ENCODE results near the gene GRIA2. TPM values are rescaled to one million over a fixed set of nuclear protein-coding genes. Genes with fewer than 3 reads are reported as not detected.
"Not testable (repeated sequence)": the region's sequence is repeated elsewhere in the genome, so short reads cannot be mapped to it uniquely, and the experiment has no call there.

Gene GRIA2
- not detected in 2 replicates for total RNA-seq (2014; rRNA removed; shearing (Covaris generic))
- polyA plus RNA-seq (2016; fragmentation: Nextera tagmentation; extraction: Ambion mirVana) = not detected in 2 replicates

- Histone ChIP-seq H4K20me1 (ENCODE audit: insufficient read depth) (no peaks in the 10 kb centered on the region), H3K9me2 (ENCODE audit: insufficient read depth) (no peaks in the 10 kb centered on the region), H2AFZ (no peak within 1 kb of the TSS), H3K9ac (no peak within 1 kb of the TSS), H3K4me2 (ENCODE audit: unreplicated experiment) (peak within 1 kb of the TSS; percentile 56), H3K9me3 (ENCODE audit: low read depth) (no peaks in the 10 kb centered on the region), H3K27ac (no peak within 1 kb of the TSS), H3K36me3 (ENCODE audit: low read depth) (no peaks in the 10 kb centered on the region), H3K4me1 (ENCODE audit: insufficient read depth) (no peaks in the 10 kb centered on the region), H3K79me2 (ENCODE audit: insufficient read depth) (no peaks in the 10 kb centered on the region), H3F3A (ENCODE audit: insufficient read depth) (no peaks in the 10 kb centered on the region), H3K4me3 (peak within 1 kb of the TSS; percentile 66), H3K27me3 (replicated peaks; ENCODE audit: insufficient read depth) (peaks cover 63% of the 10 kb centered on the region)
- WGBS, 2 experiments (ENCODE audit: low coverage in 1 of 2, low lambda C conversion rate in 2 of 2, missing lambda C conversion rate in 2 of 2) = 4 to 6% methylated on average over 39 to 51 of the region's 57 CpGs
- in situ Hi-C loops (cut with MboI) = loop anchor here (25.0 kb wide), 1 partner anchor 942 kb away; the partner anchor contains the start of gene GASK1B
- peak; percentile 70 for DNase-seq
- TF ChIP-seq EZH2phosphoT487 (IDR thresholded peaks at IDR 0.05; ENCODE audit: insufficient read depth, low read depth) (no peak), EZH2 (IDR thresholded peaks at IDR 0.05; ENCODE audit: insufficient read depth, poor library complexity, severe bottlenecking) (no peak)
These were observed at the start of gene GRIA2 for GRCh38 chr4:157220371-157220881. TSS of gene GRIA2 (plus strand) at chr4:157220728. CDS start at chr4:157221043, 315 bp downstream.

DNA sequence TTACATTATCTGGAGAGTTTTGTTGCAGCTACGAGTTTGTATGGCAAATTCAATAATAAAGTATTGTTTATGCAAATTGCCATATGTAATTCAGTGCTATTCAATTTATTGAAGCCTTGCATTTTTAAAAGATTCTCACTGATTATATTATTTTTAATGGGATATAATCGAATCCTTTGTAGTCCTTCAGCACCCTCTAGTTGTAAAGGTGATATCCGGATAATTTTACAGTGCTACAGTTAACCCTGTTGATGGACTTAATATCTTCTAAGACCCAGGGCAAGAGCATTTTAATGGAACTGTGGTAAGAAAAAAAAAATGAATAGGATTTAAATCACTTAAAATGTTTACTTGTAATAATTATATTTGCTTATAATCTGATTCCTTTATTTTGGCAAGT, 48.5 kb upstream of the GRIA2 start:
- no peaks in the 10 kb centered on the region for H3F3A ChIP-seq (ENCODE audit: insufficient read depth)
- peak; percentile 33 for DNase-seq

DNA sequence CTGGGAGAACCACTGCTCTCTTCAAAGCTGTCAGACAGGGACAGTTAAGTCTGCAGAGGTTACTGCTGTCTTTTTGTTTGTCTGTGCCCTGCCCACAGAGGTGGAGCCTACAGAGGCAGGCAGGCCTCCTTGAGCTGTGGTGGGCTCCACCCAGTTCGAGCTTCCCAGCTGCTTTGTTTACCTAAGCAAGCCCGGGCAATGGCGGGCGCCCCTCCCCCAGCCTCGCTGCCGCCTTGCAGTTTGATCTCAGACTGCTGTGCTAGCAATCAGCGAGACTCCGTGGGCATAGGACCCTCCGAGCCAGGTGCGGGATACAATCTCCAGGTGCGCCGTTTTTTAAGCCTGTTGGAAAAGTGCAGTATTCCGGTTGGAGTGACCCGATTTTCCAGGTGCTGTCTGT, 40.3 kb upstream of the GRIA2 start:
- H3K9me3 ChIP-seq (ENCODE audit: low read depth); H3K27ac ChIP-seq; H3F3A ChIP-seq (ENCODE audit: insufficient read depth); DNase-seq; H3K9me2 ChIP-seq (ENCODE audit: insufficient read depth); H3K4me1 ChIP-seq (ENCODE audit: insufficient read depth); H3K36me3 ChIP-seq (ENCODE audit: low read depth); H3K4me3 ChIP-seq; H3K4me2 ChIP-seq (ENCODE audit: unreplicated experiment); H3K27me3 ChIP-seq (replicated peaks; ENCODE audit: insufficient read depth); H3K79me2 ChIP-seq (ENCODE audit: insufficient read depth); H2AFZ ChIP-seq; H4K20me1 ChIP-seq (ENCODE audit: insufficient read depth); in situ Hi-C loops (cut with MboI); H3K9ac ChIP-seq: not testable (repeated sequence)
- 81 to 83% methylated on average over 14 of the region's 14 CpGs for WGBS, 2 experiments (ENCODE audit: low coverage in 1 of 2, low lambda C conversion rate in 2 of 2, missing lambda C conversion rate in 2 of 2)

More for the DNA sequence above, 48.5 kb upstream of the GRIA2 start:
- no peak overlapping the region for H3K4me2 ChIP-seq (ENCODE audit: unreplicated experiment)
- H3K79me2 ChIP-seq (ENCODE audit: insufficient read depth) = no peaks in the 10 kb centered on the region
- TF ChIP-seq EZH2phosphoT487 (IDR thresholded peaks at IDR 0.05; ENCODE audit: insufficient read depth, low read depth) (no peak), EZH2 (IDR thresholded peaks at IDR 0.05; ENCODE audit: insufficient read depth, poor library complexity, severe bottlenecking) (no peak)
- no peaks in the 10 kb centered on the region for H3K9me3 ChIP-seq (ENCODE audit: low read depth)
- H3K4me3 ChIP-seq = no peak overlapping the region
- H3K9ac ChIP-seq = no peak overlapping the region
- H3K4me1 ChIP-seq (ENCODE audit: insufficient read depth) = no peaks in the 10 kb centered on the region
- WGBS, 2 experiments (ENCODE audit: low coverage in 1 of 2, low lambda C conversion rate in 2 of 2, missing lambda C conversion rate in 2 of 2) = 7 to 13% methylated on average over 3 of the region's 3 CpGs
- no peaks in the 10 kb centered on the region for H4K20me1 ChIP-seq (ENCODE audit: insufficient read depth)
- H3K27me3 ChIP-seq (replicated peaks; ENCODE audit: insufficient read depth) = no peaks in the 10 kb centered on the region
- no peak overlapping the region for H3K27ac ChIP-seq
- H3K9me2 ChIP-seq (ENCODE audit: insufficient read depth) = no peaks in the 10 kb centered on the region
- no peaks in the 10 kb centered on the region for H3K36me3 ChIP-seq (ENCODE audit: low read depth)
- in situ Hi-C loops (cut with MboI) = no loop called here
- H2AFZ ChIP-seq = no peak overlapping the region

DNA sequence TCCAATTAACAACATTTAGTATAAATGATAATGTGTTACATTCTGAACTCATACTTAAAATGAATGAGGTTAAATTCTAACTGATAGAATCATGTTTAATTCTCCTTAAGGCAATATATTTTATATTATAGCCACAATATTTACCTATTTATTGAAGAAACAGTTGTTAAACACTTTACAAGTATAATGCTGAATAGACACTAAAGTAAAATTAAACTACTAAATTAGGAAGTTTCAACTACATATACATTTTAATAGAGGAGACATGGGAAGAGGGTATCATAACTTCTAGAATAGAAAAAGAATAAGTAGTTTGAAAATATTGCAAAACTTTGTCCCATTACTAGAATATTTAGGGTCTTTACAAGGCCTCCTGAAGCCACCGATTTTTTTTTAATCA, 36.2 kb upstream of the GRIA2 start:
- DNase-seq = no peak
- Histone ChIP-seq H3K79me2 (ENCODE audit: insufficient read depth) (no peaks in the 10 kb centered on the region), H3K9me2 (ENCODE audit: insufficient read depth) (no peaks in the 10 kb centered on the region), H3K9ac (no peak overlapping the region), H3K4me3 (no peak overlapping the region), H3K4me1 (ENCODE audit: insufficient read depth) (no peaks in the 10 kb centered on the region), H4K20me1 (ENCODE audit: insufficient read depth) (no peaks in the 10 kb centered on the region), H3K36me3 (ENCODE audit: low read depth) (no peaks in the 10 kb centered on the region), H3K9me3 (ENCODE audit: low read depth) (no peaks in the 10 kb centered on the region), H3K27ac (no peak overlapping the region), H3K27me3 (replicated peaks; ENCODE audit: insufficient read depth) (no peaks in the 10 kb centered on the region), H3F3A (ENCODE audit: insufficient read depth) (no peaks in the 10 kb centered on the region), H3K4me2 (ENCODE audit: unreplicated experiment) (no peak overlapping the region), H2AFZ (no peak overlapping the region)
- TF ChIP-seq EZH2 (IDR thresholded peaks at IDR 0.05; ENCODE audit: insufficient read depth, poor library complexity, severe bottlenecking) = no peak
- TF ChIP-seq EZH2phosphoT487 (IDR thresholded peaks at IDR 0.05; ENCODE audit: insufficient read depth, low read depth) = no peak
- in situ Hi-C loops (cut with MboI) = no loop called here
- 32 to 33% methylated on average over 1 of the region's 1 CpG for WGBS, 2 experiments (ENCODE audit: low coverage in 1 of 2, low lambda C conversion rate in 2 of 2, missing lambda C conversion rate in 2 of 2)

DNA sequence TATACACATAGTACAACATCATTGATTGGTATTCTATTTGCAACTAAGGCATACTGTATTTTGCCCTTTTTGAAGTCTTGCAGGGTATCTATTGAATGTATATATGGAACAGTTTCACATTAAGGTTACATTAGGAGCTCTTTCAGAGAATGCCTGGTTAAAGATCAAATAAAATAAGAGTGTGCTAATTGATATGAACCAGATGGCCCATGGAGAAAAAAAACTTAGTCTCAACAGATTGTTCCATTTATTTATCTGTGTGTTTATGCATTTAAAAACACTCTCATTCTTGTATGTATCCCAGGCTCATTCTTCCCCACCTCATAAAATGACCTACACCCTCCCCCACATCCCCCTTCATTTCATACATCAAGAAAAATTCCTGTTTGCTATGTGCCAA, 35.2 kb upstream of the GRIA2 start:
- H3K9me2 ChIP-seq (ENCODE audit: insufficient read depth) = no peaks in the 10 kb centered on the region
- H3F3A ChIP-seq (ENCODE audit: insufficient read depth) = no peaks in the 10 kb centered on the region
- DNase-seq = no peak
- no peak overlapping the region for H3K9ac ChIP-seq
- no peaks in the 10 kb centered on the region for H3K4me1 ChIP-seq (ENCODE audit: insufficient read depth)
- no peaks in the 10 kb centered on the region for H3K9me3 ChIP-seq (ENCODE audit: low read depth)
- no peaks in the 10 kb centered on the region for H4K20me1 ChIP-seq (ENCODE audit: insufficient read depth)
- in situ Hi-C loops (cut with MboI) = no loop called here
- H2AFZ ChIP-seq = no peak overlapping the region
- no peaks in the 10 kb centered on the region for H3K27me3 ChIP-seq (replicated peaks; ENCODE audit: insufficient read depth)
- no peak overlapping the region for H3K27ac ChIP-seq
- H3K4me2 ChIP-seq (ENCODE audit: unreplicated experiment) = no peak overlapping the region
- H3K4me3 ChIP-seq = no peak overlapping the region
- no peaks in the 10 kb centered on the region for H3K36me3 ChIP-seq (ENCODE audit: low read depth)
- H3K79me2 ChIP-seq (ENCODE audit: insufficient read depth) = no peaks in the 10 kb centered on the region
- TF ChIP-seq EZH2 (IDR thresholded peaks at IDR 0.05; ENCODE audit: insufficient read depth, poor library complexity, severe bottlenecking) = no peak
- TF ChIP-seq EZH2phosphoT487 (IDR thresholded peaks at IDR 0.05; ENCODE audit: insufficient read depth, low read depth) = no peak
